Effector CD4-positive, alpha-beta T cell (primary cell): ENCODE results near the gene SETD1B.
"Not testable (repeated sequence)": the region's sequence is repeated elsewhere in the genome, so short reads cannot be mapped to it uniquely, and the experiment has no call there.

ENCODE experiments used
- DNase-seq: peaks from one replicate; pipeline ENCODE4 v3.0.0-alpha.2; 2020
- total RNA-seq: gene quantifications from one replicate; lab custom pipeline; 2026; lab: John Stamatoyannopoulos, UW

Gene SETD1B
- total RNA-seq = 127 reads per million, percentile 87 among the genes with 10 or more reads in this experiment

DNA sequence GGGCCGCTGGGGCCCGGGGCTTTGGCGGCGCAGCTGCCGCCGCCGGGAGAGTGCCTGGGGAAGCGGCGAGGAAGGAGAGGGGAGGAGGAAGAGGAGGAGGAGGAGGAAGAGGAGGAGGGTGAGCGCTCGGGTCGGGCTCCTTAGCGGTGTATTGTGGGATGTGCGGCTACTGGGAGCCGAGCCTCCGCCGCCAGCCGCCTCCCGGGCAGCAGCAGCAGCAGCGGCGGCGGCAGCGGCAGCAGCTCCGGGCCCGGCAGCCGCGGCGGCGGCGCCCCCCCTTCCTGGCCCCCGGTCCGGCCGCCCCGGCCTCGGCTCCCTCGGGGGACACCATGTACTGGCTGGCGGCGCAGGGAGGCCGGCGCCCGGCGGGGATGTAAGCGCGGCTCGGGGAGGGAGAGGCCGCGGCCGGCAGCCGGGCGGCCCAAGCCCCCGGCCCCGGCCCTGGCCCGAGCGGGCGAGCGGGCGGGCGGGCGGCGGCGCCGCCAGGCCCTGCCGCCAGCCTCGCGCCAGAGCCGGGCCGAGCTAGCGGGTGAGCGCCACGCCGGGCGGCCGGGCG is at the start of gene SETD1B:
Gene SETD1B, plus strand, starts transcription at position 149 of the 556 bp plus-strand sequence. CDS start 729 bp downstream, outside the sequence.
- no peak for DNase-seq

DNA sequence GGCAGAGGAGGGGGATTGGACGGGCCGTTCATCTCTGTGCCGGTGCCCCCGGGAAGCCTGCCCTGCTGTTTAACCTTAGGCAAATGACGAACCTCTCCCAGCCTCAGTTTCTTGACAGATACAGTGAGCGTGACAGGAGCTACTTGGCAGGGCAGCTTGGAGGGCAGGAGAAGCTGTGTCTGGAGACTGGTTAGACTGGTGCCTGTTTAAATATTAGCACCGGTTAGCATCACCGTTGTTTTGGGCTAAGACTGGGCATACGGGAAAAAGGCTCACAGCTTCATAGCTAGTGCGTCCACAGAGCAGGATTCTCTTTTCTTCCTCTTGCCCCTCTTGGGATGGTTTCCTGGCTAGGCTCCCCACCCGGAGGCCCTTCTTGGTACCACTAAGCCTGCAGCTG is 49.0 kb upstream of the SETD1B start:
- DNase-seq = no peak

DNA sequence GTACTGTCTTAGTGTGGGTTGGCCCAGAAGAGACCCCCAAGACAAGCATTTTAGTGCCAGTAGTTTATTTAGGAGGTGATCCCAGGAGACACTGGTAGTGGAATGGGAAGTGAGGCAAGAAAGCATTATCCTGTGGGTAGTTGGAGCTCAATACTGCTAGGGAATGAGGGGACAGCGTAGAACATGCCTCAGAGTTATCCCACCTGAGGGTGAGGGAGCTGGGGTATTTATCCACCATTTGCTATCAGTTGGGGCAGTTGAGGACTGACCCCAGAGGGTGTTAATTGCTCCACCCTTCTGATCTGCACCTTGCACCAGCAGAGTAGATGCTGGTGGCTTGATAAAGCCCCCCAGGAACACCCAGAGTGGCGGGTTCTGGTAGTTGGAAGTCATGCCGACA is 48.2 kb upstream of the SETD1B start:
- DNase-seq = no peak

DNA sequence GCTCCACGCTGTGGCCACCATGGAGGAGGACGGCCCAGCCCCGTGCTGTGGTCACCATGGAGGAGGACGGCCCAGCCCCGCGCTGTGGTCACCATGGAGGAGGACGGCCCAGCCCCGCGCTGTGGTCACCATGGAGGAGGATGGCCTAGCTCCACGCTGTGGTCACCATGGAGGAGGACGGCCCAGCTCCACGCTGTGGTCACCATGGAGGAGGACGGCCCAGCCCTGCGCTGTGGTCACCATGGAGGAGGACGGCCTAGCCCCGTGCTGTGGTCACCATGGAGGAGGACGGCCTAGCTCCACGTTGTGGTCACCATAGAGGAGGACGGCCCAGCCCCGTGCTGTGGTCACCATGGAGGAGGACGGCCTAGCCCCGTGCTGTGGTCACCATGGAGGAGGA is 45.3 kb upstream of the SETD1B start:
- not testable (repeated sequence) for DNase-seq

DNA sequence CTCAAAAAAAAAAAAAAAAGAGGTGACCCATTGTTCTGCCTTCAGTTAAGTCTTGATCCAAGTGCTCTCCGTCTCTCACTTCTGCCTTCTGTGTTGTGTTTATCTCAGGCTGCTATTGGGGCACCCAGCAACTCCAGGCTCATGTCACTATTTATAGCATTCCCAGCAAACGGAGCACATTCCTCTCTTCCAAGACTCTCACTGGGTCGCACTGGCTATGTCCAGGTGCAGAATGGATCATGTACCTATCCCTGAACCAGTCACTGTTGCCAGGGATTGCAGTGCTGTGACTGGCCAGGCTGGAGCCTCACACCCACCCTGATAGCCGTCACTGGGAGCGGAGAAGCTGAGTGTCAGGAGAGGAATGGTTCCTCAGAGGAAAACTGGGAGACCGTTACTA is 41.5 kb upstream of the SETD1B start:
- no peak for DNase-seq

DNA sequence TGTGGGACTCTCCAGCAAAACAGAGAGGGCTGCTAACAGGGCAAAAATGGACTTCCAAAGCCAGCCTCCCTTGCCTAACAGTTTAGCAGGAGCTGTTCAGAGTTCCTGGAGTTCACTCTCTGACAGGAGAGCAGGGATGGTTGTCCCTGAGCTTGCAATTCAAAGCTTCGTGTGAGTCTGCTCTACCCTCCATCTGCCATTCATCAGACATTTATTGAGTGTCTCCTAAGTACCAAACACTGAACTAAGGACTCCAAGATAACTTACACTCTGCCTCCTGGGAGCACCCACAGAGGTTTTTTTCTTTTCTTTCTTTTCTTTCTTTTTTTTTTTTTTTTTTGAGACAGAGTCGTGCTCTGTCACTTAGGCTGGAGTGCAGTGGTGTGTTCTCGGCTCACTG is 39.0 kb upstream of the SETD1B start:
- no peak for DNase-seq

DNA sequence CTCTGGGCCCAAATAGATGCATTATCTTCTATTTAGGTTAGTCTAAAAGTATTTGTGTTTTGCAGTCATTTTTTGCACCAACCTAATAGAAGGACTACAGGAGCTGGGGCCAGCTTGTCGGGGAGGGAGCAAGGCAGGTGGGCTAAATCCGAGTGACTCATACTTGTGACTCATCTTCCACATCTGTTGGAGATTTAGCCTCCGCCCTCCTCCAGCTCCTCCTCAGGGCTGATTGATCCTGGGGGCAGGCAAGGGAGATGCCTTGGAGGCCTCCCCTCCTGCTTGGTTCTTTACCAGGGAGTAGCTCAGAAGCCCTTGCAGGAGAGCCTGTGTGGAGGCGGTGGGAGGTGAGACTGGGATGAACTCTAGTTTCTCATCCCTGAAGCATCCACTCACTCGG is 38.2 kb upstream of the SETD1B start:
- no peak for DNase-seq

DNA sequence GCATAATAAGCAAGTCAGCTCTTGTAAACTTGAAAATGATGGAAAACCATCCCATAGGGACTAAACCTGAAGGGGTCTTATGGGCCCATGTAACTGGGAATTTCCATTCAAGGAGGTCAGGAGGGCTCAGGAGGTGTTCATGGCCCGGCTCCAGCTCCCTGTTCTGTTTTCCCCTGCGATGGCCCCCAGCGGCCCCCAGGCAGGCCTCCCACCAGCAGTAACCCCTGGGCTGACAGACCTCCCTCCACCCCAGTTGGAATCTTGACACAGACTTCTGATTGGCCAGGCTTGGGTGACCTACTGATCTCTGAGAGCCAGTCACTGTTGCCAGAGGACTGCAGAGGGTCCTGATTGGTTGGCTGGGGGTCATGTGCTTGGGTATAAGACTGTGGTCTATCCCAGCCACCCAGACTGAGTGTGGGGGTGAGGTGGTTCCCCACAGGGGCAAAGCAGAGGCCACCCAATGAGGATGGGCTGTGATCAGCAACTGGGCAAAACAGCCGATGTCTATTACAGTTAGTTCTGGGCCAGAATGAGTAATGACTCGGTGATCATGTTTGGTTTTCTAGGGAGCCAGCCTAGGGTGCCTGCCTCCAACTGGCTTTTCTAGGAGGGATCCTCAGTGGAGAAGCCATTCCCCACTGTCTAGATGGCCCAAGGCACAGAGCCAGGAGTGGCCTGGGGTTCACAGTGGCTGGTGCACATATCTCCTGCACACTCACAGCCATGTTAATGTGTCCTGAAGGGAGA is 37.3 kb upstream of the SETD1B start:
- no peak for DNase-seq

DNA sequence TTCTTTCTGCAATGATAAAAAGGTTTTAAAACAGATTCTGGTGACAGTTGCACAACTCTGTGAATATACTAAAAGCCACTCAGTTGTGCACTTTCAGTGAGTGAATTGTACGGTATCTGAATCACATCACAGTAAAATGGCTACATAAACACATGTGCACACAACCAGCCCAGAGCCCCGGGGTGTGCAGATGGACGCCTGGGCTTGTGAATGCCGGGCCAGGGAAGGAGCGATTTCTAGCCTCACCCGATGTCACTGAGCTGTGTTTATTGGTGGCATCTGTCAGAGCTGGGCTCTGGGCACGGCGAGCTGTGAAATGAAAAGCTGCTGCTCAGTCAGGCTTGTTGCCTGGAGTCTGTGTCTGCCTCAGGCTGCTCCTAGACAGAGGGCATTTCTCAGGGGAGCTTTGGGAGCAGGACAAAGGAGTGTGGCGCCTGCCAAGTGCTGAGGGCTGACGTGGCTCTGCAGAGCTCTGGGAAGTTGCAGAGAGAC is 36.2 kb upstream of the SETD1B start:
- DNase-seq = no peak

DNA sequence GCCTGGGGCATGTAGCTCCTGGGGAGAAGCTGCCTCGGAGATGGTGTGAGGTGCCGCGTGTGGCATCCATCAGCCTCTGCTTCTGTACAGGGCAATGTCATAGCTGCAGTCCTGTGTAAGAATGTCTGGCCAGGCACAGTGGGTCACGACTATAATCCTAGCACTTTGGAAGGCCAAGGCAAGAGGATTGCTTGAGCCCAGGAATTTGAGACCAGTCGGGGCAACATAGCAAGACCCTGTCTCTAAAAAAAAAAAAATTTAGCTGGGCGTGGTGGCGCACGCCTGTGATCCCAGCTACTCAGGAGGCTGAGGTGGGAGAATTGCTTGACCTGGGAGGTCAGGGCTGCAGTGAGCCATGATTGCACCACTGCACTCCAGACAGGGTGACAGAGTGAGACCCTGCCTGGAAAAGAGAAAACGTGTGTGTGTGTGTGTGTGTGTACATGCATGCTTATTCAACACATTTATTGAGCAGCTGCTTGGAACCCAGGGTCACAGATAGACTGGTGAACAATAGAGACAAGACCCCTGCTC is 34.4 kb upstream of the SETD1B start:
- DNase-seq = no peak

DNA sequence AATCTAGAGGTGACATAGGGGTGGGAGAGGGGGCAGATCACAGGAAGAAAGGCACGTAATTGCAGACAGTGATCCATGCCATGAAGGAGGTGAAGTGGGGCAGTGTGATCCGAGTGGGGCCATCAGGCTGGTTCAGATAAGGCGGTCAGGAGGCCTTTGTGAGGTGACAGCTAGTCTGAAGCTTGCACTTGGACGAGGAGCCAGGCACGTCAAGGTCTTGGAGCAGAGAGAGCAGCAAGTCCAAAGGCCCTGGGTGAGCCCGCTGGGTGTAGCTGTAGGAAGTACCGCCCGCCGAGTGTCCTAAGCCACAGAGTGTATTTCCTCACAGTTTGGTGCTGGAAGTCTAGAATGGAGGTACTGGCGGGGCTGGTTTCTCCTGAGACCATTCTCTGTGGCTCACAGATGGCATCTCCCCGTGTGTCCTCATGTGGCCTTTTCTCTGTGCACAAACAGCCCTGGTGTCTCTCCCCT is 33.9 kb upstream of the SETD1B start:
- no peak for DNase-seq

DNA sequence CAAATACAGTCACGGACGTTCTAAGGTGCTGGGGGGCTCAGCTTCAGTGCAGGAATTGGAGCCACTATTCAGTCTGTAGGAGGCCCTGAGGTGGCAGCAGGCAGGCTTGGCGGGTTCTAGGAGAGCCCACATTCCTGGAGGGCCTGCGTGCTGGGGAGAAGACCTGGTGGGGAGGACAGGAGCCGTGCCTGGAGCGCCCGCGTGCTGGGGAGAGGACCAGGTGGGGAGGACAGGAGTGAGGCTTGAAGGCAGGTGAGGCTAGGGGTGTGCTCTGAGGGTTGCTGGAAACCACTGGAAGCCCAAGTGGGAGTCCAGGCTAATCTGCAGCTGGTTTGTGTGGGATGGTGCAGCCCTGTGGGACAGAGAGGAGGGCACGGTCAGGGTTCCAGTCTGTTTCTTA is 33.4 kb upstream of the SETD1B start:
- DNase-seq = no peak

DNA sequence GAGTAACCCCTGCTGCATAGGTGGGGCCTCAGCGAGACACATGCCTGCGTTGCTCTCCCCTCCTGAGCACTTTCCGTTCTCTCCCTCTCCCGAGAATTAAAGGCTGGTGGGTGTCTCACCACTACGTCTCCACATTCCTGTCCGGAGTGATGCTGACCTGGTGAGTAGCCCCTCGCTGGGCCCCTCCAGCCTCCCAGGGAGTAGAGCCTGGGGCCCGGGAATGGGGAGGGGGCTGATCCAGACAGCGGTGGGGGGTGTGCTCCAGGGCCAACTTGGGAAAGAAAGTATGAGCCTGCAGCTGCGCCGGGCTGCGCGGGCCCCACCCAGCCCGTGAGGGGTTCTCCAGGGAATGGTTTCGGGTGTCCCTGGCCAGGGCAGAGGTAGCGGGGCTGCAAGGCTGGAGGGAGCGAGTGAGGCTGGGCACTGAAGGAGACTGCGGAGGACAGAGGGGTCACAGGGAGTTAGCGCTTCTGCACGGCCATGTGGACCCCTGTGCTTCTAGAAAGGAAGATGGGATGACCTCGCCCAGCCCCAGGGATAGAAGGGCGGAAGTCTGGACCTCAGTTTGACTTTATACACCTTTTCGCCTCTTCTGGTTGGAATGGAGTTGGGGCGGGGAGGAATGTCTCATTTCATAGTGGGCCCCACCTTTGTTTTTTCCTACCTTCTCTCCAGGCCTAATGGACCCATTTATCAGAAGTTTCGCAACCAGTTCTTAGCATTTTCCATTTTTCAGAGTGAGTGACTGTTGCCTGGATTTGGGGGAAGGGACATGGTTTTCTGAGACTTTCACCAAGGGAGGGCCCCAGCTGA is 32.8 kb upstream of the SETD1B start:
- no peak for DNase-seq

DNA sequence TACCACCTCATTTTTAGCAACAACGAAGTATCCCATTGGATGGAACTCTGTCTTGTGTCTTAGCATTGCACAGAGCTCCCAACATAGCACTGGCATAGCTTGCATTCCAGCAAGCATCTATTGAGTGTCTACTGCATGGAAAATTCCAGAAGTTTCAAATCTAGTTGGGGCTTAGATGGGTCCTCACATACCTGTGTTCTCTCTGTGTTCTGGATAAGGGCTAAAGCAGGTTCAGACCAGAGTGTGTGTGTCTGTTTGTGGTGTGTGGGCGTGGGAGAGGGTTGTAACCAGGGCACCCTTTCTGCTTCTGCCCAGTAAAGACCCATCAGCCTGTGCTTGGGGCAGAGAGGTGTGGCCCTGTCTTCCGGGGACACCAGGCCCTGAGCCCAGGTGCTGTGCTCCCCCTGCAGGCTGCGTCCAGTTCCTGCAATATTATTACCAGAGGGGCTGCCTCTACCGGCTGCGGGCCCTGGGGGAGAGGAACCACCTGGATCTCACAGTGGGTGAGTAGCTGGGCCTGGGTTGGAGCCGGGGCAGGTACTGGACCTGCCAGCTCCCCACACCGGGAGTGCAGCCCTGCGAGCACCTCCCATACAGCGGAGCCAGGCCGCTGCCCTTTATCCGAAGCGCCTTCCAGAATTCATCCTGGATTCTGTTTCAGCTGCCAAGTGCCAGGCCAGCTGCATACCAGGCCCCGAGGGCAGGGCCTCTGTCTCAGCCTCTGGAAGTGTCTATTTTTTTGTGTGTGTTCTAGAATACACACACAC is 30.6 kb upstream of the SETD1B start:
- peak; percentile 72 for DNase-seq

DNA sequence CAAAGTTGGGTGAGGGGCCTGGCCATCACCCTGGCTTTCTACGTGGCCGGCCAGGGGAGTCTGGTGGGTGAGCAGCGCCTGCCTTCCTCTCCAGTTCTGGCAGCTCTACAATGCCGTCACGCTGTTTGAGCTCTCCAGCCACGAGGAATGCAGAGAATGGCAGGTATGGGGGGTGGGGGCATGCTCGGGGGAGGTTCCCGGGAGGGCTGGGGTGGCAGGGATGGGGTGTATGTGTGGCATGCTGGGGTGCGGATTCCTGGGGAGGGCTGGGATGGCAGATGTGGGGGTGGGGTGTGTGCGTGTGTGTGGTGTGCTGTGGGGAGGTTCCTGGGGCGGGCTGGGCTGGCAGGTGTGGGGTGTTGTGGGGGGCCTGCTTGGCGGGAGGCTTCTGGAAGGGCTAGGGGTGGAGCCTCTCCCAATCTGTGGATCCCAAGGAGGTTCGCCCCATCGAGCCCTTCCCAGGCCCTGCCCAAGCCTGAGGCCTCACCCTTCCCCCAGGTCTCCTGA is 28.8 kb upstream of the SETD1B start:
- no peak for DNase-seq

DNA sequence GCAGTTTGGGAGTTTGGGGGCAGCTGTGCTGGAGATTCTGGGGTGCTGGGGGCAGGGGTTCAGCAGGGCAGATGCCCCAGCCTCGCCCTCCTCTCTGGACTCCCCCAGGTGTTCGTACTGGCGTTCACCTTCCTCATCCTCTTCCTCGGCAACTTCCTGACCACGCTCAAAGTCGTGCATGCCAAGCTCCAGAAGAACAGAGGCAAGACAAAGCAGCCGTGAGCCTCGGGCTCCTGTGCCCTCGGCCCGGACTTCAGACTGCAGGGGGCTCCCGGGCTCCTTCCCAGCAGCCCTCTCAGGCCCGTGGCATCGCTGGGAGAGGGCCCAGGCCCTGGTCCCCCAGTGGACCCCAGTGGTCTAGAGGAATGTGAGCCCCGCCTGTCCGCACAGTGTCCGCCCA is 28.3 kb upstream of the SETD1B start:
- DNase-seq = no peak

DNA sequence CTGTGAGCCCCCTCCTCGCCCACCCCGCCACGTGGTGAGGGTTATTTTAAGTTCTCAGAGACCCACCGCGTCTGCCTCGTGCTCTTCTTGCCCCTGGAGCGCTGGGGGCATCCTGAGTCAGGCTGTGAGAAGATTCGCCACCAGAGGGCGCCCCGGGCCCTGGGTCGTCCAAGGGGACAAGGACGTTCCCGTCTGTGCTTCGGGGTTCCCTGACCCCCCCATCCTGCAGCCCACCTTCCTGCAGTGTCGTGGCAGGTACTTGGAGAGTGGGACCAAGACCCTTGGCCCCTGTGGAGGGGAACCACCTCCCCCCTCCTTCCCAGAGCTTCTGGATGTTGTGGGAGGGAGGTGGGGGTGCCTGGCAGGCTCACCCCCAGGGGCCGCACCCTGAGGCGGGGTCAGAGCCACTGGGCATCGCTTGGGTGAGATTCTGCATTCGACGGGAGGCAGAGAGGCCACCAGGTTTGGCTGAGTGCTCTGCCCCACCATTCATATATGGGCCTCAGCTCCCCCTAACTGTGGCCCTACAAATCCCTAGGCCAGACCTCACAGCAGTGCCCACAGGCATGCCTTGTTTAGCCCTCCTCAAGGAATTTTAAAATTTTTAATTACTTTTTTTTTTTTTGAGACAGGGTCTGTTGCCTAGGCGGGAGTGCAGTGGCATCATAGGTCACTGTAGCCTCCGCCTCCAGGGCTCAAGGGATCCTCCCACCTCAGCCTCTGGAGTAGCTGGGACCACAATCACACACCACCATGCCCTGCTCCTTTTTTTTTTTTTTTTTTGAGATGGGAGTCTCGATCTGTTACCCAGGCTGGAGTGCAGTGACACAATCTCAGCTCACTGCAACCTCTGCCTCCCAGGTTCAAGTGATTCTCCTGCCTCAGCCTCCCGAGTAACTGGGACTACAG is 27.4 kb upstream of the SETD1B start:
- peak; percentile 92 for DNase-seq

DNA sequence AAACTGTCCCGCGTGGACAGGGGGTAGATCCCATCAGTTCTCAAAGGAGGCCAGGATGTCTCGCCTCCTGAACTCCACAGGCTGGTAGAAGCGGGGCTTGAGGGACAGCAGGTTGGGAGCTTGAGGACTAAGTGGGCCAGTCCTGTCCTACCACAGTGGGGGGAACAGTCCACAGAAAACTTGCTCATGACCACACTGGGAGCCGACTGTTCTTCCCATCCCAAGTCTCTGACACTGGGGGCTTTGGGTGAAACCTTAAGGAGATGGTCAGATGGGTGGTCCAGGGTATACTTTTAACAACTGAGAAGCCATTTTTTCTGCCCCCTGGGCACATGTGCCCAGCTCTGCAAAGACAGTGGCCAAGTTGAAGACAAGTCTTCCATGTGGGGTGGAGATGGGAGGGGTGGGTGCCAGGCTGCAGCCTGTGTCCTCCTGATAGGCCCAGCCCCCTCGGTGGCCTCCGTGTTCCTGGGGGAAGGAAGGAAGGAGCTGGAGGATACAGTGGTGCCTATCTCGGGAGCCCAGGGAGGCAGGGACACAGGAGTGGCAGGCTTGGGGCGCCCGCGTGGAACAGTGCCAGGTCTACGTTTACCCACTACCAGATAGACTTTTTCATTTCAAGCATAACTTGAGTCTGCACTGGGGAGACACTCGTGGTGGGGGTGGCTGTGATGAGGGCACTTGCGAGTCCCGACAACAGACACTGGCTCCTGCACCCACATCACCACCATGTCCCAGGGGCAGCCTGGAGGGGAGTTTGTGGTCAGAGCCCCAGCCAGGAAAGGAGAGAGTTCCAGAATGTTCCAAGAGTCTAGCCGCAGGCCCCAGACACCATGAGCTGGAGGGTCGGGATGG is 25.0 kb upstream of the SETD1B start:
- DNase-seq = no peak

DNA sequence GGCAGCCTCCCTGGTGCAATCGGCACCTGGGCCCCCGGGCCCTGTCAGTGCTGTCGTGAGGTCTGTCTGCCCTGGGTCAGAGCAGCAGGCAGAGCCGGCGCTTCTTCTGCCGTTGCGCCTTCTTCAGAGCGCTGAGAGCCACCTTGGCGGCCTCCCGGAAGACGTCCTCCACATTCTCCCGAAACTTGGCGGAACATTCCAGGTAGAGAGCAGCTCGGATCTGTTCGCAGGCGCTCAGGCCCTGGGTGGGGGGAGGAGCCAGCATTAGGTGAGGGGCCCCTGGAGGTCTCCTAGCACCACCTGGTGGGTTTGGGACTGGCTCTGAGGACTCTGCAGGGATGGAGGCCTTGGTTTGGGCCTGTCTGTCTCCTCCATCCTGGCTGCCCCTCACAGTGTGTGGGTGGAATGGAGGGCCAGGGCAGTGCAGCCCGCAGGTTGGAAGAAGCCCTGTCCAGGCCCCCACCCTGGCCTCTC is 24.4 kb upstream of the SETD1B start:
- DNase-seq = no peak

DNA sequence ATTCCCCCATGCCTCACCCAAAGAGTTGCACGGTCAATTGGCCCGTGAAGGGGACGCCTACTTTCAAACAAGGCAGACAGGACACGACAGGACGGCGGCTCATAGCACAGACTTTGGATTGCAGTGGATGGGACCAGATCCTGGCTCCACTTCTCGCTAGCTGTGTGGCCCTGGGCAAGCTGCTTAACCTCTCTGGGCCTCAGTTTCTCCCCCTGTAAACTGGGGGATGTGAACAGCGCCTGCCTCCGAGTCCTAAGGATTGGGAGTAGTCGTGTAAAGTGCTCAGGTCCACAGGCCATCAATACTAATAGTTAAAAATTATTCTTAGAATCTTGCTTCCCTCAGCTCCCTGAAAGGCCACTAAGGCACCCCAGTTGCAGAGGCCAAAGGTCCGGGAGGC is 23.4 kb upstream of the SETD1B start:
- DNase-seq = no peak
